HG02623 (cell line): Measurements from ENCODE around the gene SLC9A8.

ENCODE experiments used
- ATAC-seq: cut with Tn5 transposase; IDR thresholded peaks from one replicate; pipeline ENCODE4 v1.9.1; 2021; ENCODE audit warnings: moderate library complexity; ENCODE audit not compliant: unreplicated experiment

The SLC9A8 gene

DNA sequence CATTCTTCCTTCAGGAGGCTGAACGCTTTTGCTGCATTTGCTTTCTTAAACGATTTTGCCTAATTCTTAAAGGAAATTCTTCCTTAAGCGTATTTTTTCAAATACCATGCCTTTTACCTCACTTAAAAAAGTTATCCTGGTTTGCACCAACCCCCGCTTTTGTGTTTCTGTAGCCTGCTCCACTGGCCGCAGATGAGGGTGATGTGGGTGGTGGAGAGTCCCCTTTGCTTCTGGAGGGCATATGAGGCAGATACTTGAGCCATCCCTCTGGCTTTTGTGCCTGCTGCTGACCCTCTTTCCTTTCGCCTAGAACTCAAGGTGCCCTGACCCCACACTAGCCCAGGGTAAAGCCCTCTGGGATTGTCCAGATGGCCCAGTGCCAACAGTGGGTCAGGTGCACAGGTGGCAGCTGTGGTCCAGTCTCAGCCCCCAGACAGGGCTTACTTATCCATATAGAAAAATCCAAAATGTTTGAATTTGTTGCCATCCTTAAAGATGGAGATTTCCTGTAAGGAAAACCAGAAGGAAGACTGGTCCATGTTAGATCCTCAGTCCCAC lies 58.8 kb downstream of the SLC9A8 start:
- ATAC-seq: no peak

GRCh38 chr20:49872056-49872455 lies 59.4 kb downstream of the SLC9A8 start:
- ATAC-seq: no peak

GRCh38 chr20:49874696-49875095 lies 62.1 kb downstream of the SLC9A8 start:
- no peak for ATAC-seq

DNA sequence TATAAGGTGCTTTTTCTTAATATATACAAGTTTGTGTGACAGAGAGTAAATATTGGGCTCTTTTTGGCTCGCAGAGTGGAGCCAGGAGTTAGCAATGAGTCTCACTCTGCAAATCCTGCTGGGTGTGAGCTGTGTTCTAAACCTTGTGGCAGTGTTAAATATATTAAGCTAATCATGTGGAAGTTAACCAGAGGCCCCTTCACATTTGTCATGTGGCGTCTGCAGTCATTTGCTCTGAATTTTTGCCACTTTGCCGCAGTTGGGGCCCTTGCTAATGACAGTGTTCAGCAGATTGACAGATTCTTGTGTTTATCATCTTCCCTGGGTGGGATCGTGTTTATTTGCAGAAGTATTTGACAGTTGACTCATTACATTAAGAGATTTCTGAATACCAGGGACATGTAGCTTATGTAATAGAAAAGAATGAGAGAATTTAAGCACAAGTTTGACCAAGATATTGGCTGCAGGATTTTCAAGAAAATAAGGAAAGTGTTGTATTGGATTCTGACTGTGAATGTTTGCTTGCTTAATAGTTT lies 64.8 kb downstream of the SLC9A8 start:
- ATAC-seq: no peak

GRCh38 chr20:49878977-49879376 lies 66.3 kb downstream of the SLC9A8 start:
- ATAC-seq: no peak

- ATAC-seq: no peak
These were observed 67.5 kb downstream of the SLC9A8 start for GRCh38 chr20:49880177-49880576.

GRCh38 chr20:49880724-49881445 lies 68.3 kb downstream of the SLC9A8 start:
- ATAC-seq: no peak

DNA sequence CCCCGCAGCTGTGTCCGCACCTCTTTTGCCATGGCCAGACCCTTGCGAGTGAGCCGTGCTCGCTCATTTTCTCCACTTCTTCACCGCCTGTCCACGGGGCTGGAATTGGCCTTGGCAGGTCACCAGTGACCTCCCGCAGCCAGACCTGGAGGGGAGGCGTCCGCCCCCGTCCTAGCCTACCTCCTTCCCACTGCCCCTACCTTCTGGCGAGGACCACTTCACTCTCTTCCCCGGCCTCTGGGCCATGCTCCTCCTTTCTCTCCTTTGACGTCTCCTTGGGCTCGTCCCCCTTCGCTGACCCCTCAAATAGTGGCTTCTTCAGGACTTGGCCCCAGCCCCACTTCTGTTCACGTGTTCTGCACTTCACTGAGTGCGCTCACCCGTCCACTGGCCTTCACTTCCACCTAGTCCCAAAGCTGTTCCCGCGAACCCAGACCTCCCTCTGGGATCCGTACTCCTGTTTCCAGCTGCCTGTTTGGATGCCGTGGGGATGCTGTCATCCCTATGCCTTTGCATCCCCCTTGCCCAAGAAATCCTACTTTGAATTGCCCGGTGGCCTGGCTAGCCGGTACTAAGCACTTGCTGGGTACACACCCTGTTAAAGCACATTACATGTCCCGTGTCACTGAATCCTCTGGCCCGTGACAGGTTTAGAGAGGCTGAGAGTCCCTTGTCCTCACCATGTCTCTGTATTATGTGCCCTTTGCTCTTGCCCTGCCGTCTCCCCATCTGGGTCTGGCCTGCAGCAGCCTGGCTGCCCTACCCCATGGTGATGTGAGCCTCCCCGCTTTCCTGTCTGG lies 69.7 kb downstream of the SLC9A8 start:
- ATAC-seq: no peak

DNA sequence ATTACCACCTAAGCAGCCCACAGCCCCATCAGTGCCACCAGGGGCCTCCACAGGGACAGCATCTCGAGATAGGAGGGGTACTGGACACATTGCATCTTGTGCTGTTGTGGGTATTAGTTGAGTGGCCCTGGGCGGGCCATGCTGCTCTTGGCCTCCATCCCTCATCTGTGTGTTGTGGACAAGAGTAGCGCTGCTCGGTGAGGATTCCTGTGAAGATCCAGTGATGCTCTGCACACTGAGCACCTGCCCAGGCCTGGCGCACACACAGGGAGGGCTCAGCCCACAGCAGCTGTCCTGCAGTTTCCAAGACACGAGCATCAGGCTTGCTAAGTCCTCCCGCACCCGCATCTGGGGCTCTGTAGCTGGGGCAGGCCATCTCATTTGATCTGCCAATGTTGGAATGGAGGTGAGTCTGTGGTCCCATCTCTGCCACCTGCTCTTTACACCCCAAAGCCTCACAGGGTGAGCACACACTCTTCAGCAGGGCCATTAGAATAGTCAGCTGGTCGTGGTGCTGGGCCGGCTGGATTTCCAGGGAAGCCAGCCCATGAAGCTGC lies 70.7 kb downstream of the SLC9A8 start:
- ATAC-seq: no peak

DNA sequence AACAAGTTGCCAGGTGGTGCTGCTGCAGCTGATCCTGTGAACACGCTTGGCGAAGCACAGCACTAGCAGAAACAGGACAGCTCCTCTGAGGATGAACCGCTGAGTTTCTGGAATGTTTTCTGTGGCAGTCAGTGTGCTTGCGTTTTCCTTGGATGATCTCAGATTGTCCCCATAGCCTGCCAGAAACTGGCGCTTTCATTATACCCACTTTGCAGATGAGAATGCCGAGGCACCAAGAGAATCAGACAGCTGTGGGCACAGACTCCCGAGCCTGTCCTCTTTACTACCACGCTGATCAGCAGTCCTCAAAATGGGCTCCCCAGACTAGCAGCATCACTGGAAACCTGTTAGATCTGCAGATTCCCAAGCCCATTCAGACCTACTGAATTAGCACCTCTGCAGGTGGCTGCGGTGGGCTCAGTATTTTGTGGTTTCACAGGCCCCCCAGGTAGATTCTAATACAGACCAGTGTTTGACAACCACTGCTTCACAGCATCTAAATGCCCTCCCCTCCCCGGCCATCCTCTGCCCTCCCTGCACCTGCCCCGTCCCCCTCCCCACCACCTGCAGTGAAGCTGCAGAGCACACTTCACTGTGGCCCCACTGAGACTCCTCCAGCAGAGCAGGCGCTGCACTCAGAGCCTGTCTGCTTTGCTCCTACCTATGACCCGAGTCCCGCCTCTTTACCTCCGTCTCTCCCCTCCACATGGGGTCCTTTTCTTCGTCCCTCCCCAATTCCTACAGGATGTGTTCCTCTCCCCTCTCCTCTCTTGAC lies 73.1 kb downstream of the SLC9A8 start:
- no peak for ATAC-seq

GRCh38 chr20:49886571-49887213 lies 74.1 kb downstream of the SLC9A8 start:
- no peak for ATAC-seq

DNA sequence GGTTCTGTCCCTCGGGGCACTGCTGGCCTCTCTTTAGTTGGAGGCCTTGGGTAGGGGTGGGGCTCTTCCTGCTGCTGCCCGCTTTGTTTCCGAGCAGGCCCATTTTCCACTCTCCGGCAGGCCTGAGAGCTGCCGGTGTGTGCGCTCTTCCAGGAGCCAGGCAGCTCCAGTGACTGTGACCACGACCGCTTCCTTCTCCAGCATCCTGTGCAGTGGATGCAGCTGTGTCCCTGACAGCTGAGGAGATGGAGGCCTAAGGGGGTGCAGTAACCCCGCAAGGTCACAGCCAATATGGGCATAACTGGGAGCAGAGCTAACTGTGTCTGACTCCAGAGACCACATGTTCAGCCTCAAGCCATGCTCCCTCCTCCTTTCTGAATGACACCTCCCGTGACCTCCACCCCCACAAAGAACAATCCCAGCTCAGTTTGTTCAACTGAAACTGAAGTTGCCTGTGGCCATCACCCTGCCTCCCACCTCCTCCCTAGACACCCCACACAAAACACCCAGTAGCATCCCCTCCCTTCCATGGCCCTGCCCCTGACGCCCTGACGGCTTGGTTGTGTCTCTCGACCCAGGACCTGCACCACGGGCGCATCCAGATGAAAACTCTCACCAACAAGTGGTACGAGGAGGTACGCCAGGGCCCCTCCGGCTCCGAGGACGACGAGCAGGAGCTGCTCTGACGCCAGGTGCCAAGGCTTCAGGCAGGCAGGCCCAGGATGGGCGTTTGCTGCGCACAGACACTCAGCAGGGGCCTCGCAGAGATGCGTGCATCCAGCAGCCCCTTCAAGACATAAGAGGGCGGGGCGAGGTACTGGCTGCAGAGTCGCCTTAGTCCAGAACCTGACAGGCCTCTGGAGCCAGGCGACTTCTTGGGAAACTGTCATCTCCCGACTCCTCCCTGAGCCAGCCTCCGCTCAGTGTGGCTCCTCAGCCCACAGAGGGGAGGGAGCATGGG lies 74.9 kb downstream of the SLC9A8 start:
- ATAC-seq: no peak

GRCh38 chr20:49888212-49889000 lies 75.8 kb downstream of the SLC9A8 start:
- ATAC-seq: no peak

GRCh38 chr20:49889001-49889934 lies 76.6 kb downstream of the SLC9A8 start:
- ATAC-seq: no peak

GRCh38 chr20:49889935-49890333 lies 77.3 kb downstream of the SLC9A8 start:
- no peak for ATAC-seq

DNA sequence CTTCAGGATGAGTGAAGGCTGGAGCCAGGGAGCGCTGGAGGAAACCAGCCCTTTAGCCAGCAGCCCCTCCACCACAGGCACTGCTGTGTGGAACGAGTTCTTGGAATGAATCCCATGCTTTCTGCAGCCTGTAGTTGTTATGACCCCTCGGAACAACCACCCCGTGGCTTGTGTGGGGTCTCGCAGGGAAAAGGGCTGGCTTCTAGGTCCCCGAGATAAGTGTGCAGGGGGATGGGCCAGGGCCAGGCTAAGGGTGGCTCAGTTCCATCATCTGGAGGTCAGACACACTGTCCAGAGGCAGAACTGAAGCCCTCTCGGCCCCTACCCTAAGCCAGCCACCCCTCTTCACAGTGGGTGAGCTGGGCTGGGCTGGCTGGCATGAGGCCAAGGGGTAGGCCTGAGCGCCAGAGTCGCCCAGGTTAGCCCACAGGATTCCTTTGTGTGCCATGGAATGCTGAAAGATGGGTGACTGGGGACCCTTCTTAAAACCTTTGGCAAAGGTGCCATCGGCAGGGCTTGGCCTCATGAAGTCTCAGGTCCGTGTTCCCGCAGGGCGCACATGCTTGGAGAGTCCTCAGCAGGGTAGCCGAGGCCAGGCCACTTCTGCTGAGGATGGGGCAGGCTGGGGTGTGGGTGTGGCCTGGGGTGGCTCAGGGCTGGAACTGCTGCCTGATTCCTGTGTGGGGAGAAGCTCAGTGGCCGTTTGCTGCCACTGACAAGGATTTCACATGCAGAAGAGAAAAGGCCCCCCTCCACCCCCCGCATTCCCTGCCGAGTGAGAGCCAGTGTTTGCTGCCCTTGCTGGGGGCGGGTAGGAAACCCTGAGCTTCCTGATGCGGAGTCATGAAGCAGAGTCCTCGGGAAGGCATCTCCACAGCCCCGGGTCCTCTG lies 78.1 kb downstream of the SLC9A8 start:
- no peak for ATAC-seq
